ENCODE data around the gene STX18.
A peak's percentile ranks its signal among the peaks of the same experiment; 100 is the strongest.
"Not testable (repeated sequence)": the region's sequence is repeated elsewhere in the genome, so short reads cannot be mapped to it uniquely, and the experiment has no call there.

The STX18 gene

DNA sequence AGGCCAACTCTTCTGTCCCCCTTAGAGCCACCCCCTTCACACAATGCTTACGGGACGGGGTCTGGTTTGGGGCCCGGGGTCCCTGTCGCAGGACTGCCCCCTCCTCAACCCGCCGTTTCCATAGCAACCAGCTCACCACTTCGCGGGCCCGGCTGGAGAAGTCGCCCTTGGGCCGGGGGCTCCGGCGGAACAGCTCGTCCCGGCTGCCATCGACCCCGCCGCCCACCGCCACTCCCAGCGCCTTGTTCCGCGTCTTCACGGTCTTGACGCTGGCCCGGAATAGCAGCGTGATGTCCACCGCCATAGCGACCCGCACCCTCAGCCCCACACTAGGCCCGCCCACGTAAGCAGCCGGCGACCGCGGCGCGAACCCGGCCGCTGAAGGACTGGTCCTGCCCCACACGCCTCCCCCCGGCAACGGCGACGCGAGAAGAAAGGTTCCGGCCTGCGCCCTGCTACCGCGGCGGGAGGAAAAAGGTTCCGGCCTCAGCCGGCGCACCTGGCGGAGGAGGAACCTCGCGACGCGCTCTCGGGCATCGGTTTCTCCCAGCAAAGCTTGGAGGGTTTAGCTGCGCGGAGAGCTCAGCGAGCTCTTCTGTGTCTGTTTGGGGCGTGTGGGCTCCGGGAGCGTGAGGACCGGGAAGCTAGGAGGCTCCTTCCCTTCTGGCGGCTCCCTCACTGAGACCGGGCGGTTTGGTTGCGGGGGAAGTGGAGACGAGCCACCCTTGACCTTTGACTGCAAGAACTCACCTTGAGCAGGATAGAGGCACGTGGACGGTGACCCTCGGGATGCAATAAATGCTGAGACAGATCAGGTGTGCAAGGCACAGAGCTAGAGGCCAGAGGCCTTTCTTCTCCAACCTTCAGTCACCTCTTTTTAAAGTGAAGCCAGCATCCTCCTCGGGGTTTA, at the start of gene STX18:
Gene STX18, minus strand, starts transcription at position 388 of the 910 bp plus-strand sequence. Its CDS starts 84 bp downstream, at position 304.
- DNase-seq, result peak; percentile 94

DNA sequence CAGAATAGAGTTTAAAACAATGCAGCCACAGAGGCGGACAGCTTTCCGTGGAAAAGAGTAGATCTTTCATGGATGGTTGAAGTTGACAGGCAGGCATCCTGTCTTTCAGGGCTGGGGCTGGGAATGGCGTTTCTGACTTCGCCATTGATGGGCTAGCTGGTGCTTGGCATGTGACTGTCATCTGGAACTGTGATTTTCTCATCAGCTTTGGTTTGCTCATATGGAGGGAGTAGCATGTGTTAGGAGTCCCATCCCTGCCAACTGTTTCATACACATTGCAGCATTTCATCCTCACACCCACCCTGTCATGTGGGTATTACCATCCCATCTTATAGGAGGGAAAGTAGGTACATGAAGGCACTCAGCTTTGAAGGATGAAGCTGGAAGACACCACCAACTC, 49.2 kb upstream of the STX18 start:
- DNase-seq, result no peak

DNA sequence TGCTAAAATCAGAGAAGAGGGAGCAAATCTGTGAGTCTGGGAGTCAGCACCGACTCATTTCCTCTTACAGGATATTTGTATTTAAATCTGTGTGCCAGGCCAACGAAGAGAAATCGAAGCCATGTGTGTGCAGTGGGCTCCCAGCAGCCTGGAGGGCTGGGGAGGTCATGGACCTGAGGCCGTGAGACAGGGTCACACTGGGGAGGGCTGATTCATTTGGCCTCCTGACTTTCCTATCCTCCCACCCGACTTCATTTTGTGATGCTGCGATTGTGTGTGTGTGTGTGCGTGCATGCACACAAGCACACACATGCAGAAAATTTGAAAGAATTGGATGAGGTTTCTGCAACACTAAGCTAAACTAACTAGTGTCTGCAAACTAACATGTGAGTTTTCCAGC, 48.7 kb upstream of the STX18 start:
- DNase-seq, result peak; percentile 56

DNA sequence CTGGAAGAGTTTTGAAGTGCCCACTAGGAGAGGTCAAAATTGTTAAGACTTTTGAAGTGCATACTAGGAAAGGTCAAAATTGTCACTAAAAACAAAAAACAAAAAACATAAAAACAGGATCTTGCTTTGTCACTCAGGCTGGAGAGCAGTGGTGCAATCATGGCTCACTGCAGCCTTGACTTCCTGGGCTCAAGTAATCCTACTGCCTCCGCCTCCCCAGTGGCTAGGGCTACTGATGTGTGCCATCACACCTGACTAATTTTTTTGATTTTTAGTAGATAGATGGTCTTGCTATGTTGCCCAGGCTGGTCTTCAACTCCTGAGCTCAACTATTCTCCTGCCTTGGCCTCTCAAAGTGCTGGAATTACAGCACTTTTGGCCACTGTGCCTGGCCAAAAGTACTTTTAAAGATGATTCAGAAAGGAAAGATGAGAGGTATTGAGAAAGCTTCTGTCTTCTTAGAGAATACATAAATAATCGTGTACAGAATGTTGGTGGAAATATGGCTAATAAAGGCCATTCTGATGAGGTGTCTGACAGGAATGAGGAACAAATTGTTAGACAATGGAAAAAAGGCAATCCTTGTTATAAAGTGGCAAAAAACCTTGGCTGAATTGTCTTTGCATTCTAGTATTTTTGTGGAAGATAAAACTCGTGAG, 43.3 kb upstream of the STX18 start:
- DNase-seq, result no peak

- DNase-seq, result no peak
These were observed 41.8 kb upstream of the STX18 start for GRCh38 chr4:4583606-4584005.

DNA sequence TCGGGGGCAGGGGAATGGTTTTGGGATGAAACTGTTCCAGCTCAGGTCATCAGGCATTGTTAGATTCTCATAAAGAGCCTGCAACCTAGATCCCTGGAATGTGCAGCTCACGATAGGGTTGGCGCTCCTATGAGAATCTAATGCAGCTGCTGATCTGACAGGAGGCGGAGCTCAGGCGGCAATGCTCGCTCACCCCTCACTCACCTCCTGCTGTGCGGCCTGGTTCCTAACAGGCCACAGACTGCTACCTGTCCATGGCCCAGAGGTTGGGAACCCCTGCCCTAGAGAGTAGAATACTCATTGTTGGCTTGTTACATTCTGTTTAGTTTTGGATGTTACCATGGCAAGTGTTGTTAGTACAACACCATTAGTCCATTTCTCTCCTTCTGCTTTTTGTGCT, 40.8 kb upstream of the STX18 start:
- DNase-seq, result no peak

- no peak for DNase-seq
These were observed 38.6 kb upstream of the STX18 start for GRCh38 chr4:4580494-4580893.

DNA sequence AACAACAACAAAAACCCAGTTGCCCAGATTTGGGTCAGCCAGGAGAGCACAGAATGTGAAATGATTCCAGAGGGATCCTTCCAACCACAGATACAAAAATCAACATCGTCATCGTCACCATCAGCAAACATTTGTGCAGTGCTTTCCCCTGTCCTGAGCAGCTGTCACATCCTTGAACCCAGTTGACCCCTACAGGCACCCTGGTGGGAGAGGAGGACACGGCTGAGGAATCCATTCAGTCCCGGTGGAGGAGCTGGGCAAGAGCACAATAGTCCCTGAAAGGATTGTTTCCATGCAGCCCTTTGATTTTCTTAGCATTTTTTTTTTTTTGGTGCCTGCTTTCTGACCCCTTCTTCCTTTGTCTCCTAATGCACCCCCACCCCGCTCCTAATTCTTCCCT, 37.1 kb upstream of the STX18 start:
- DNase-seq, result no peak

GRCh38 chr4:4577359-4577875, 35.6 kb upstream of the STX18 start:
- DNase-seq, result no peak

DNA sequence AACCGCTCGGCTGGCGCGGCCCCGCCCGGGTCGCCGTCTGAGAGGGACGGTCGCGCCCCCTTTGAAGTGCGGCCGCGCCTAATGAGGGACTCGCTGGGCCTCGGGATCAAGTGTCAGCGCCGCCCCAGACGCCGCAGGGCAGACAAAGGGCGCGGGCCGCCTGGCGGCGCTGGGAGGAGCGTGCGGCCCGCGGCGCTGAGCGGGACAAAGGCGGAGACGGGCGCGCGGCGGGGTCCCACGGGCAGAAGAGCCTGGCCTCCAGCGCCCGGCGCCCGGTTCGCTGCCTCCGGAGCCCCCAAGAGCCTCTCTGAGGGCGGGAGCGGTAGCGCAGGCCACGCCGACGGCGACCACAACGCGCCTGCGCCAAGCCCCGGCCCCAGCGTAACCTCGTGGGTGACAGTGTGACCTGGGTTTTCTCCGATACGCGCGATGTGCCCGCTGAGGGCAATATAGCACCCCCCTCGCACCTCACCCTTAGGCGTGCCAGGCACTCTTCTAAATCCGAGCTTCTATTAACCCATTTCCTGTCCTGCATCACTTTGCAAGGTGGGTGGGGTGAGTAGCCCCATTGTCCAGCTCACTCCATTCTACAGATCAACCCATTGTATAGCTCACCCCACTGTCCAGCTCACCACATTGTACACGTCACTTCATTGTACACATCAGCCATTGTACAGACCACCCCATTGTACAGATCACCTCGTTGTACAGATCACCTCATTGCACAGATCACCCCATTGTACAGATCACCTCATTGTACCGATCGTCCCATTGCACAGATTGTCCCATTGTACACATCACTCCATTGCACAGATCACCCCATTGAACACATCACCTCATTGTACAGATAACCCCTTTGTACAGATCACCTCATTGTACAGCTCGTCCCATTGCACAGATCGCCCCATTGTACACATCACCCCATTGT, 33.7 kb upstream of the STX18 start:
- DNase-seq, result peak; percentile 73

DNA sequence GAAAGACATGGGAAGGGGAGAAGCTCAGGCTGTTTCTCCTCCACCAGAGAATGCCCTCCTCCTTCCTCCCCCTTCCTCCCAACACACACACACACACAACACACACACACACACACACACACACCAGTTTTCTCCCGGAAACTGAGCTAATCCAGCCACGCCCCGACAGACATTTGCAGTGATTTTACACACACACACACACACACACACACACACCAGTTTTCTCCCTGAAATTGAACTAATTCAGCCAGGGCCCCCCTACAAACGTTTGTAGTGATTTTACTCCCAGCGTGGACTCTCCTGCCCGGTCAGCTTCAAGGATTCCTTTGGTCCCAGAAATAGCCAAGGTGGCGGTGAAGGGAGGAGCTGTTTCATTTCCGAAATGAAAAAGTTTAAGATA, 32.9 kb upstream of the STX18 start:
- peak; percentile 85 for DNase-seq

GRCh38 chr4:4574052-4574451, 32.2 kb upstream of the STX18 start:
- DNase-seq, result no peak

DNA sequence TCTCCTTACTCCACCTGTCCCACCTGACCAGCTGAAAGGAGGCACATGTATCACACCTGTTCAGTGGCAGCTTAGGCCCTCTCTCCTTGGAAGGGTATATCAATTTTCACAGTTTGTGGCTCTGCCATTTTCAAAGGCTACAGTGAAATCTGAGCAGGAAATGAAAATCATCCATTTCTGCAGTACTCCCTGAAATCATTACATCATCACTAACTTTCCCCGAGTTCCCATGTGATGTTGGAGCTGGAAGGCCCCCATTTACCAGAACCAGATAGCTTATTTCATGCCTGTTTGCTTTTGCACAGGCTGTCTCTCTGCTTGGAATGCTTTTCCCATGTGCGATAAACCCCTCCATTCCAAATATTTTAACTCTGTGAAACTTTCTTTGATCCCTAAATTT, 31.0 kb upstream of the STX18 start:
- DNase-seq, result no peak

DNA sequence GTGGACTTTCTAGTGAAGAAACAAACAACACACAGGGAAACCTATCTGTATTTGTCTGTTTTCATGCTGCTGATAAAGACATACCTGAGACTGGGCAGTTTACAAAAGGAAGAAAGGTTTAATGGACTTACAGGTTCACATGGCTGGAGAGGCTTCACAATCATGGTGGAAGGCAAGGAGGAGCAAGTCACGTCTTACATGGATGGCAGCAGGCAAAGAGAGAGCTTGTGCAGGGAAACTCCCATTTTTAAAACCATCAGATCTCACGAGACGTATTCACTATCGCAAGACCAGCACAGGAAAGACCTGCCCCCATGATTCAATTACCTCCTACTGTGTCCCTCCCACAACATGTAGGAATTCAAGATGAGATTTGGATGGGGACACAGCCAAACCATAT, 28.0 kb upstream of the STX18 start:
- not testable (repeated sequence) for DNase-seq

DNA sequence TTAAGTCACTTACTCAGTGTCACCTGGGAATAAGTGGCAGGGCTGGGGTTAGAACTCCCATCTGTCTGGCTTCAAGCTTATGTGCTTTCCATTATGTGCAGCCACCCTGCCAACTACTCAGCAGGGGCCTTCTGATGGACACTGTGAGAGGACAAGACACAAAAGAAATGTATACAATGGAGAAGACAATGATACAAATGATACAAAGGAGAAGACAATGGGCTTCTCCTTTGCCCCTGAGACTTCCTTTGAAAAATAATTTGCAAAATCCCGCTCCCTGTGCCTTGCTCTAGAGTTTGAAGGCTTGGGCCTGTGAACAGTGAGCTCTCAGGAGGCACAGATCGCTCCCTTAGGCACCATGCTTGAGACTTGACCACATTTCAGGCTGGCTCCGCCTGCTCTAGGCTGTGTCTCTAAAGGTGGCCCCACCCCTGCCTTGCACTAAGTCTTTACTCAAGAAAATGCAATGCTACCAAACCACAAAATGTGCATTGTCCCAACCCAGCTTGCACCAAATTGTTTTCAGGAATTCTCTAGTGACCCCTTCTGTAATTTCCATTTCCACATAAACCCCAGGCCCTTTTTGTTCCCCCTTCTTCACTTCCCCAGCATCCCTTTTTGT, 27.1 kb upstream of the STX18 start:
- DNase-seq, result no peak

- DNase-seq, result not testable (repeated sequence)
These were observed 24.5 kb upstream of the STX18 start for GRCh38 chr4:4566359-4566758.

GRCh38 chr4:4564522-4564921, 22.7 kb upstream of the STX18 start:
- DNase-seq, result no peak

- DNase-seq, result no peak
These were observed 18.8 kb upstream of the STX18 start for GRCh38 chr4:4560642-4561041.

- no peak for DNase-seq
These were observed 18.3 kb upstream of the STX18 start for GRCh38 chr4:4560136-4560535.

DNA sequence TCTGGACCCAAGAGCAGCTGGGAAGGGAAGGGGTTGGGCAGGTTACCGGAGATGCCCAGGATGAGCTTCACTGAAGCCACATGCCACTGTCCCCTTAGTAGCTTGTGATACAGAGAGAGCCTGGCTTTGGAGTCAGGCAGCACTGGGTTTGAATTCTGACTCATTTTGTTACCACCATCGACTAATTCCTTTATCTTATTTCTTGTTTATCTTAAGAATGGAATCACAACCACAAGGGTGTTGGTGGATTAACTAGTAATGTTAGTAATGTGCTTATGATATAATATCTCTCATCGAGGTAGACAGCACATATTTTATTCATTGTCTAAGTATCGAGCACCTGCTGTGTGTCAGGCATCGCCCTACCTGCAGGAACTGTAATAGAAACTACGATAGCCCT, 17.7 kb upstream of the STX18 start:
- no peak for DNase-seq

DNA sequence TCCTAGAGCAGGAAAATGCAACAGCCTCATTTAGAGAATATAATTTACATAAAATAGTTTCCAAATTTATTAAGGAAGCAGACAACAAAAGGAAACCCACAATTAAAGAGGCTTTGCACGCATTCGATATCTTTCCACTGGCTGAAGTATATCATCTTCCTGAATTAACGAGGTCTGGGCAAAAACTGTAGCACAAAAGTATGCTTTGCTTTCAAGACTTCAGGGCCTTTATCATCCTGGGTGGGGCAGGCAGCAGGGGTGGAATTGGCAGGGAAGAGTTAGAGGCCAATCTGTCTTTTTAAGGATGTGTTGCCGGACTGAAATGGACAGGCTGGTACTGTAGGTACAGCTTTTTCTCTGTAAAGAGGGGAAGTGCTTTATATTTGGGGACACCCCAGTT, 17.0 kb upstream of the STX18 start:
- no peak for DNase-seq

- no peak for DNase-seq
These were observed 14.1 kb upstream of the STX18 start for GRCh38 chr4:4555916-4556315.

GRCh38 chr4:4554234-4554633, 12.4 kb upstream of the STX18 start:
- DNase-seq, result no peak
